ENCODE results near the gene APIP. TPM values are rescaled to one million over a fixed set of nuclear protein-coding genes. Genes with fewer than 3 reads are reported as not detected.
A peak's percentile ranks its signal among the peaks of the same experiment; 100 is the strongest.

APIP gene
- total RNA-seq, 1 donor from 2014 or later = 23.5 TPM

- Mint-ChIP-seq H3K4me1 (ENCODE audit: low read depth) (peaks cover 13% of the 10 kb centered on the region), H3K4me3 (ENCODE audit: low read depth) (no peak overlapping the region), H3K9me3 (ENCODE audit: low read depth) (peaks cover 7% of the 10 kb centered on the region), H3K36me3 (ENCODE audit: insufficient read depth) (peaks cover 32% of the 10 kb centered on the region), H3K27ac (no peak overlapping the region), H3K27me3 (no peaks in the 10 kb centered on the region)
- no peak for TF ChIP-seq CTCF (IDR thresholded peaks at IDR 0.05; ENCODE audit: unreplicated experiment)
- DNase-seq (ENCODE audit: low spot score, unreplicated experiment) = no peak
Observed at GRCh38 chr11:34856251-34856650, 59.9 kb downstream of the APIP start.

- DNase-seq (ENCODE audit: low spot score, unreplicated experiment) = no peak
- H3K36me3 Mint-ChIP-seq (ENCODE audit: insufficient read depth) = peaks cover 33% of the 10 kb centered on the region
- H3K27me3 Mint-ChIP-seq = no peaks in the 10 kb centered on the region
- peaks cover 7% of the 10 kb centered on the region for H3K9me3 Mint-ChIP-seq (ENCODE audit: low read depth)
- no peak overlapping the region for H3K27ac Mint-ChIP-seq
- peaks cover 13% of the 10 kb centered on the region for H3K4me1 Mint-ChIP-seq (ENCODE audit: low read depth)
- no peak overlapping the region for H3K4me3 Mint-ChIP-seq (ENCODE audit: low read depth)
- TF ChIP-seq CTCF (IDR thresholded peaks at IDR 0.05; ENCODE audit: unreplicated experiment) = no peak
Observed at GRCh38 chr11:34855754-34856095, 60.5 kb downstream of the APIP start.

- no peak for TF ChIP-seq CTCF (IDR thresholded peaks at IDR 0.05; ENCODE audit: unreplicated experiment)
- H3K27me3 Mint-ChIP-seq = no peaks in the 10 kb centered on the region
- H3K36me3 Mint-ChIP-seq (ENCODE audit: insufficient read depth) = peaks cover 30% of the 10 kb centered on the region
- peak overlapping the region; percentile 73 for H3K27ac Mint-ChIP-seq
- H3K9me3 Mint-ChIP-seq (ENCODE audit: low read depth) = peaks cover 7% of the 10 kb centered on the region
- no peak overlapping the region for H3K4me3 Mint-ChIP-seq (ENCODE audit: low read depth)
- DNase-seq (ENCODE audit: low spot score, unreplicated experiment) = no peak
- peaks cover 13% of the 10 kb centered on the region for H3K4me1 Mint-ChIP-seq (ENCODE audit: low read depth)
Observed at GRCh38 chr11:34855021-34855753, 61.0 kb downstream of the APIP start.

- Mint-ChIP-seq H3K4me1 (ENCODE audit: low read depth) (peaks cover 8% of the 10 kb centered on the region), H3K27me3 (no peaks in the 10 kb centered on the region), H3K36me3 (ENCODE audit: insufficient read depth) (peaks cover 35% of the 10 kb centered on the region), H3K27ac (no peak overlapping the region), H3K4me3 (ENCODE audit: low read depth) (no peak overlapping the region), H3K9me3 (ENCODE audit: low read depth) (peaks cover 7% of the 10 kb centered on the region)
- no peak for DNase-seq (ENCODE audit: low spot score, unreplicated experiment)
- TF ChIP-seq CTCF (IDR thresholded peaks at IDR 0.05; ENCODE audit: unreplicated experiment) = no peak
Observed at GRCh38 chr11:34851916-34852315, 64.3 kb downstream of the APIP start.

- Mint-ChIP-seq H3K9me3 (ENCODE audit: low read depth) (peaks cover 7% of the 10 kb centered on the region), H3K36me3 (ENCODE audit: insufficient read depth) (peaks cover 30% of the 10 kb centered on the region), H3K4me3 (ENCODE audit: low read depth) (no peak overlapping the region), H3K27me3 (no peaks in the 10 kb centered on the region), H3K27ac (no peak overlapping the region), H3K4me1 (ENCODE audit: low read depth) (peaks cover 8% of the 10 kb centered on the region)
- DNase-seq (ENCODE audit: low spot score, unreplicated experiment) = no peak
- TF ChIP-seq CTCF (IDR thresholded peaks at IDR 0.05; ENCODE audit: unreplicated experiment) = no peak
Observed at GRCh38 chr11:34850334-34850733, 65.8 kb downstream of the APIP start.

Data from progenitor cell of endocrine pancreas (in vitro differentiated cells).